ENCODE data around the gene DRG2.

The DRG2 gene

DNA sequence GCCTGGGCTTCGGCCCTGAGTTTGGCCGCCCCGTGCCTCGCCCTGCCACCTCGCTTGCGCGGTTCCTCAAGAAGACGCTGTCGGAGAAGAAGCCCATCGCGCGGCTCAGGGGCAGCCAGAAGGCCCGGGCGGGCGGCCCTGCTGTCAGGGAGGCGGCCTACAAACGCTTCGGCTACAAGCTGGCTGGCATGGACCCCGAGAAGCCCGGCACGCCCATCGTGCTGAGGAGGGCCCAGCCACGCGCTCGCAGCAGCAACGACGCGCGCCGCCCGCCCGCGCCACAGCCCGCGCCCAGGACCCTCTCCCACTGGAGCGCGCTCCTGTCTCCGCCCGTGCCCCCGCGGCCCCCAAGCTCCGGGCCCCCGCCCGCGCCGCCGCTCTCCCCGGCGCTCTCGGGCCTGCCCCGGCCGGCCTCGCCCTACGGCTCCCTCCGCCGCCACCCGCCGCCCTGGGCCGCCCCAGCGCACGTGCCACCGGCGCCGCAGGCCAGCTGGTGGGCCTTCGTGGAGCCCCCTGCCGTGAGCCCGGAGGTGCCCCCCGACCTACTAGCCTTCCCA lies 32.8 kb downstream of the DRG2 start:
- POLR2A ChIA-PET: no interaction called here
- CTCF ChIA-PET: no interaction called here

DNA sequence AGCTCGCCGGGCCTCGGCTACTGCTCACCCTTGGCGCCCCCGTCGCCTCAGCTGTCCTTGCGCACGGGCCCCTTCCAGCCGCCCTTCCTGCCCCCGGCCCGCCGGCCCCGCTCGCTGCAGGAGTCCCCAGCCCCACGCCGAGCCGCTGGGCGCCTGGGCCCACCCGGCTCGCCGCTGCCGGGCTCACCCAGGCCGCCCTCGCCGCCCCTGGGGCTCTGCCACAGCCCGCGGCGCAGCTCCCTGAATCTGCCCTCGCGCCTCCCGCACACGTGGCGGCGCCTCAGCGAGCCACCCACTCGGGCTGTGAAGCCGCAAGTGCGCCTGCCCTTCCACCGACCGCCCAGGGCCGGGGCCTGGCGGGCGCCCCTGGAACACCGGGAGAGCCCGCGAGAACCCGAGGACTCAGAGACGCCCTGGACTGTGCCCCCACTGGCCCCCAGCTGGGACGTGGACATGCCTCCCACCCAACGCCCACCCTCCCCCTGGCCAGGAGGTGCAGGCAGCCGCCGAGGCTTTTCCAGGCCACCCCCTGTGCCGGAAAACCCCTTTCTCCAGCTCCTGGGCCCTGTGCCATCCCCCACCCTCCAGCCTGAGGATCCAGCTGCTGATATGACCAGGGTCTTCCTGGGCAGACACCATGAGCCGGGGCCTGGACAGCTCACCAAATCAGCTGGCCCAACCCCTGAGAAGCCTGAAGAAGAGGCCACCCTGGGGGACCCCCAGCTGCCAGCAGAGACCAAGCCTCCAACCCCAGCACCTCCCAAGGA lies 33.6 kb downstream of the DRG2 start:
- TF ChIP-seq TARDBP (IDR thresholded peaks at IDR 0.05): no peak
- no peak for TF ChIP-seq SUZ12 (IDR thresholded peaks at IDR 0.05)
- TF ChIP-seq, protein P1, sequence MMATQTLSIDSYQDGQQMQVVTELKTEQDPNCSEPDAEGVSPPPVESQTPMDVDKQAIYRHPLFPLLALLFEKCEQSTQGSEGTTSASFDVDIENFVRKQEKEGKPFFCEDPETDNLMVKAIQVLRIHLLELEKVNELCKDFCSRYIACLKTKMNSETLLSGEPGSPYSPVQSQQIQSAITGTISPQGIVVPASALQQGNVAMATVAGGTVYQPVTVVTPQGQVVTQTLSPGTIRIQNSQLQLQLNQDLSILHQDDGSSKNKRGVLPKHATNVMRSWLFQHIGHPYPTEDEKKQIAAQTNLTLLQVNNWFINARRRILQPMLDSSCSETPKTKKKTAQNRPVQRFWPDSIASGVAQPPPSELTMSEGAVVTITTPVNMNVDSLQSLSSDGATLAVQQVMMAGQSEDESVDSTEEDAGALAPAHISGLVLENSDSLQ (IDR thresholded peaks at IDR 0.05): no peak
- no peak for TF ChIP-seq L3MBTL2 (conservative IDR thresholded peaks at IDR 0.05)
- TF ChIP-seq SP1 (IDR thresholded peaks at IDR 0.05): no peak
- TF ChIP-seq BHLHE40 (IDR thresholded peaks at IDR 0.05; ENCODE audit: borderline replicate concordance): no peak
- TF ChIP-seq FOXK2 (IDR thresholded peaks at IDR 0.05): no peak
- TF ChIP-seq LEF1 (IDR thresholded peaks at IDR 0.05; ENCODE audit: borderline replicate concordance): no peak
- TF ChIP-seq NFRKB (IDR thresholded peaks at IDR 0.05): no peak
- no peak for TF ChIP-seq HDGF (IDR thresholded peaks at IDR 0.05; ENCODE audit: borderline replicate concordance)
- no peak for TF ChIP-seq ELF4 (IDR thresholded peaks at IDR 0.05)
- TF ChIP-seq FOXM1 (IDR thresholded peaks at IDR 0.05; ENCODE audit: borderline replicate concordance): no peak
- no peak for TF ChIP-seq ARNT (IDR thresholded peaks at IDR 0.05)
- no peak for TF ChIP-seq ZNF384 (IDR thresholded peaks at IDR 0.05)
- TF ChIP-seq CTBP1 (IDR thresholded peaks at IDR 0.05; ENCODE audit: borderline replicate concordance): no peak
- no peak for TF ChIP-seq FOXA1 (IDR thresholded peaks at IDR 0.05)
- DNase-seq (ENCODE audit: extremely low spot score): no peak
- CTCF ChIA-PET: no interaction called here
- POLR2A ChIA-PET: no interaction called here

More for the DNA sequence above, 32.8 kb downstream of the DRG2 start:
- no peak for DNase-seq (ENCODE audit: extremely low spot score)
- no peak for TF ChIP-seq ZNF384 (IDR thresholded peaks at IDR 0.05)
- TF ChIP-seq SP1 (IDR thresholded peaks at IDR 0.05): no peak
- TF ChIP-seq LEF1 (IDR thresholded peaks at IDR 0.05; ENCODE audit: borderline replicate concordance): no peak
- no peak for TF ChIP-seq FOXK2 (IDR thresholded peaks at IDR 0.05)
- no peak for TF ChIP-seq TARDBP (IDR thresholded peaks at IDR 0.05)
- TF ChIP-seq ARNT (IDR thresholded peaks at IDR 0.05): no peak
- no peak for TF ChIP-seq L3MBTL2 (conservative IDR thresholded peaks at IDR 0.05)
- TF ChIP-seq FOXA1 (IDR thresholded peaks at IDR 0.05): no peak
- no peak for TF ChIP-seq CTBP1 (IDR thresholded peaks at IDR 0.05; ENCODE audit: borderline replicate concordance)
- TF ChIP-seq FOXM1 (IDR thresholded peaks at IDR 0.05; ENCODE audit: borderline replicate concordance): no peak
- TF ChIP-seq HDGF (IDR thresholded peaks at IDR 0.05; ENCODE audit: borderline replicate concordance): no peak
- TF ChIP-seq, protein P1 (IDR thresholded peaks at IDR 0.05): no peak
- no peak for TF ChIP-seq BHLHE40 (IDR thresholded peaks at IDR 0.05; ENCODE audit: borderline replicate concordance)

GRCh38 chr17:18122990-18123753 lies 35.4 kb downstream of the DRG2 start:
- no peak for TF ChIP-seq L3MBTL2 (conservative IDR thresholded peaks at IDR 0.05)
- no peak for TF ChIP-seq FOXA1 (IDR thresholded peaks at IDR 0.05)
- TF ChIP-seq TARDBP (IDR thresholded peaks at IDR 0.05): no peak
- TF ChIP-seq SP1 (IDR thresholded peaks at IDR 0.05): no peak
- TF ChIP-seq CTBP1 (IDR thresholded peaks at IDR 0.05; ENCODE audit: borderline replicate concordance): no peak
- TF ChIP-seq SUZ12 (IDR thresholded peaks at IDR 0.05): no peak
- TF ChIP-seq FOXK2 (IDR thresholded peaks at IDR 0.05): no peak
- TF ChIP-seq NFRKB (IDR thresholded peaks at IDR 0.05): no peak
- TF ChIP-seq ARNT (IDR thresholded peaks at IDR 0.05): no peak
- no peak for TF ChIP-seq ZNF384 (IDR thresholded peaks at IDR 0.05)
- TF ChIP-seq ELF4 (IDR thresholded peaks at IDR 0.05): no peak
- no peak for TF ChIP-seq BHLHE40 (IDR thresholded peaks at IDR 0.05; ENCODE audit: borderline replicate concordance)
- no peak for TF ChIP-seq HDGF (IDR thresholded peaks at IDR 0.05; ENCODE audit: borderline replicate concordance)
- no peak for DNase-seq (ENCODE audit: extremely low spot score)
- POLR2A ChIA-PET: no interaction called here
- CTCF ChIA-PET: no interaction called here

- no peak for DNase-seq (ENCODE audit: extremely low spot score)
- CTCF ChIA-PET: no interaction called here
- POLR2A ChIA-PET: no interaction called here
- TF ChIP-seq BHLHE40 (IDR thresholded peaks at IDR 0.05; ENCODE audit: borderline replicate concordance) (no peak), CTBP1 (IDR thresholded peaks at IDR 0.05; ENCODE audit: borderline replicate concordance) (no peak), FOXK2 (IDR thresholded peaks at IDR 0.05) (no peak), ELF4 (IDR thresholded peaks at IDR 0.05) (no peak), LEF1 (IDR thresholded peaks at IDR 0.05; ENCODE audit: borderline replicate concordance) (no peak), ZNF384 (IDR thresholded peaks at IDR 0.05) (no peak), HDGF (IDR thresholded peaks at IDR 0.05; ENCODE audit: borderline replicate concordance) (no peak), SP1 (IDR thresholded peaks at IDR 0.05) (no peak), ARNT (IDR thresholded peaks at IDR 0.05) (no peak), SUZ12 (IDR thresholded peaks at IDR 0.05) (no peak), TARDBP (IDR thresholded peaks at IDR 0.05) (no peak), NFRKB (IDR thresholded peaks at IDR 0.05) (no peak), FOXM1 (IDR thresholded peaks at IDR 0.05; ENCODE audit: borderline replicate concordance) (no peak), FOXA1 (IDR thresholded peaks at IDR 0.05) (no peak), L3MBTL2 (conservative IDR thresholded peaks at IDR 0.05) (no peak)
- TF ChIP-seq, protein P1 (IDR thresholded peaks at IDR 0.05): no peak
These were observed 36.8 kb downstream of the DRG2 start for GRCh38 chr17:18124345-18125126.

All from HEK293T (cell line).